Motor neuron (in vitro differentiated cells): ENCODE results near the gene LANCL2. TPM values are rescaled to one million over a fixed set of nuclear protein-coding genes. Genes with fewer than 3 reads are reported as not detected.
"Not testable (repeated sequence)": the region's sequence is repeated elsewhere in the genome, so short reads cannot be mapped to it uniquely, and the experiment has no call there.

ENCODE experiments used
- ATAC-seq, 8 experiments: fragments of 200-7000 bp; cut with Tn5 transposase; replicated peaks in 6 of 8; 2 replicates each; pipeline ENCODE4 v1.8.0; 2021; ENCODE audit warnings: mild to moderate bottlenecking in 8 of 8, moderate library complexity in 8 of 8
- H3K27ac ChIP-seq, 2 donors: fragments of 250-450 bp; sonication (Bioruptor Pico); 2 replicates each; pipeline ENCODE4 v1.9.0; 2021; ENCODE audit warnings: antibody characterized with exemption in 2 of 2, mild to moderate bottlenecking in 2 of 2, moderate library complexity in 1 of 2
- H3K4me1 ChIP-seq, 2 donors: fragments of 250-450 bp; sonication (Bioruptor Pico); replicated peaks in 1 of 2; 2 replicates each; pipeline ENCODE4 v1.6.1; 2021; ENCODE audit warnings: antibody characterized with exemption in 2 of 2, mild to moderate bottlenecking in 2 of 2, moderate library complexity in 1 of 2
- H3K4me3 ChIP-seq, 5 donors: fragments of 250-450 bp; sonication (Bioruptor Pico); 2 replicates each; pipeline ENCODE4 v1.9.0; 2021; ENCODE audit warnings: antibody characterized with exemption in 5 of 5, mild to moderate bottlenecking in 5 of 5, moderate library complexity in 4 of 5
- WGBS, 10 experiments: fragments of 450-650 bp; shearing (Covaris generic); methylation state at CpG; one replicate each; pipeline ENCODE4 v1.0.0; 2022; 5-methylcytosine and 5-hydroxymethylcytosine counted together
- in situ Hi-C, 9 experiments: fragments of 400-800 bp; cut with MboI; loops; one replicate each; pipeline ENCODE4 v1.15.0; 2021; ENCODE audit warnings: low sequenced_read_pairs in 9 of 9, low pct_unique_long_range_greater_than_20kb in 2 of 9; ENCODE audit not compliant: unreplicated experiment in 9 of 9
- total RNA-seq, 8 experiments: library from RNA; unstranded; fragments of 300-600 nt; gene quantifications; 2 replicates each; pipeline versions ENCODE4 v1.2.3 to v1.2.4, GENCODE V29; 2022

Gene LANCL2
- total RNA-seq, 8 experiments from 2014 or later = 12.7 to 27.0 (median 16.7) TPM

DNA sequence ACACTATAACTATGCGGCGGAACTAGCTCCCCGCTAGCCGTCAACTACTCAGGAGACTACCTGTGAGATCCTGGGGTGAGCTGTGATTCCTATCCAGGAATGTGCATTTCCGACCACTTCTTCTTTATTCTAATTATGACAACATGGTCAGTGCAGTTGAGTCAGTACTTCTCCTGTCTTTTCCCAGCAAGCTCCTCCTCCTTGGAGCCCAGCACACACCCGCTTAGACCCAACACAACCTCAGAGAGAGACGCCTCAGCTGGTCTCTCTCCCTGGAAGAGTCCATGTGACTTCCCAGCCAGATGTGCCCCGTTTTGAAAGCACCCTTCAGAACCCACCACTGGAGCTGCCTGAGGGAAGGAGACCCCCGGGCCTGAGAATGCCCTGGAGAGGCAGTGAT is 106.5 kb downstream of the LANCL2 start:
- H3K27ac ChIP-seq, H3K4me1 ChIP-seq, H3K4me3 ChIP-seq: not testable (repeated sequence)
- ATAC-seq = peak in 3 of 8 experiments; percentile 23 to 83 (median 75)
- WGBS, 10 experiments = no CpG with 5 or more reads among the region's 9 CpGs
- in situ Hi-C loops = loop anchor here in 1 of 9 experiments (25.0 kb wide), 1 partner anchor 91 kb away; the partner anchor contains the start of gene VOPP1

GRCh38 chr7:55472406-55472805 is 107.3 kb downstream of the LANCL2 start:
- H3K4me1 ChIP-seq, H3K27ac ChIP-seq, H3K4me3 ChIP-seq, ATAC-seq: not testable (repeated sequence)
- no CpG with 5 or more reads among the region's 14 CpGs for WGBS, 10 experiments
- in situ Hi-C loops = loop anchor here in 1 of 9 experiments (25.0 kb wide), 1 partner anchor 90 kb away; the partner anchor contains the start of gene VOPP1

DNA sequence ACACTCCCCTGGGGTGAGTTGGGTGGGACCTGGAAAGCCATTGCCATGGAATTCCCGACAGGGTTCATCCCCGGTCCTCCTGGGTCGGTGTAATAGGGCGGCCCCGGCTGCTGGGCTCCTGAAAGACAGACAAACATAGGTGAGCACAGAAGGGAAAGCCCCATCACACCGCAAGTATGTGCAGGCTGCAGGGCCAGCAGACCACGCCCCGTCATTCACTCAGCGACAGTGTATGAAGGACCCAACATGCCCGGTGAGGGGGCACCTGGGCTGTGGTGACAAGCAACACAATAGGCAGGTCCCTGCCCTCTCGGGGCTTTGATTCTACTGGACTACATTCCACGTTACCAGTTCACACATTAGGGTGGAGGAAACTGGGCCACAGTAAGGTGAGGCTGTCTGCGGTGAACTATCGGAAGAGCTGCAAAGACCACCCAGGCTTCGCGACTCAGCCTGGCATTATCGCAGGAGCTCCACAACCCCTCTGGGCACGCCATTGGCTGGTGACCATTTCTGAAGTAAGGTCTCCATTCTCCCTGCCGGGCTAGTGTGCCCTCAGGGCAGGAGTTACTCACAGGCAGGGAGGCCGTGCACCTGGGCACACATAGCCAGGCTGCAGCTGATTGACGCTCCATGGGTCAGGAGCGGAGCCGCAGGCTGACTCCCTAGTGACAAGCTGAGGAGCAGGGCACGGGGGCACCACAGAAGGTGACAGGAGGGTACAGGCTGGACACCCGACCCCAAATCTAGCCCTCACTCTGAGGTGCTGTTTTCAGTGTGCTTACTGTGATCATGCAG is 108.0 kb downstream of the LANCL2 start:
- 80 to 100% (median 94%) methylated on average over 1 to 14 of the region's 25 CpGs; no CpG with 5 or more reads in 3 of the 10 experiments for WGBS, 10 experiments
- ATAC-seq = no peak
- Histone ChIP-seq H3K27ac (no peak overlapping the region), H3K4me1 (no peaks in the 10 kb centered on the region), H3K4me3 (no peak overlapping the region)
- in situ Hi-C loops = loop anchor here in 1 of 9 experiments (25.0 kb wide), 1 partner anchor 89 kb away; the partner anchor contains the start of gene VOPP1

DNA sequence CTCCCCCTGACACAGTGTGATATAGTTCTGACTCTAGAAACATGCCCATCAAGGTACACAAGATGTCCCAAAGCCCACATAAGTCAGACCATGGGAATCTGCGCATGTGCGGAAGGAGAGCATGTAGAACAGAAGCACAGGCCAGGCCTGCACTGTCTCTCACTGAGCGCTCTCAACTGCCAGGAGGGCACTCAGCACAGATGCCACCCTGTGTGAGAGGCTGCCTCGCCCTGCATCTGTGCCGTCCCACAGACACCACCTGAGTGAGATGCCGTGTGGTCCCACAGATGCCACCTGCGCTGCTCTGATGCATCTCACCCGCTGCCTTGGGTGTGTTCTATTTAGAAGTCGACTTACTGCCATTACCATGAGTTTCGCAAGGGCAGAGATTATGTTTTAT is 108.8 kb downstream of the LANCL2 start:
- in situ Hi-C loops = loop anchor here in 1 of 9 experiments (25.0 kb wide), 1 partner anchor 88 kb away; the partner anchor contains the start of gene VOPP1
- WGBS, 10 experiments = 53 to 100% (median 100%) methylated on average over 1 to 3 of the region's 10 CpGs; no CpG with 5 or more reads in 1 of the 10 experiments
- H3K4me3 ChIP-seq = no peak overlapping the region
- no peak overlapping the region for H3K27ac ChIP-seq
- no peaks in the 10 kb centered on the region for H3K4me1 ChIP-seq
- ATAC-seq = peak in 1 of 8 experiments; percentile 10

DNA sequence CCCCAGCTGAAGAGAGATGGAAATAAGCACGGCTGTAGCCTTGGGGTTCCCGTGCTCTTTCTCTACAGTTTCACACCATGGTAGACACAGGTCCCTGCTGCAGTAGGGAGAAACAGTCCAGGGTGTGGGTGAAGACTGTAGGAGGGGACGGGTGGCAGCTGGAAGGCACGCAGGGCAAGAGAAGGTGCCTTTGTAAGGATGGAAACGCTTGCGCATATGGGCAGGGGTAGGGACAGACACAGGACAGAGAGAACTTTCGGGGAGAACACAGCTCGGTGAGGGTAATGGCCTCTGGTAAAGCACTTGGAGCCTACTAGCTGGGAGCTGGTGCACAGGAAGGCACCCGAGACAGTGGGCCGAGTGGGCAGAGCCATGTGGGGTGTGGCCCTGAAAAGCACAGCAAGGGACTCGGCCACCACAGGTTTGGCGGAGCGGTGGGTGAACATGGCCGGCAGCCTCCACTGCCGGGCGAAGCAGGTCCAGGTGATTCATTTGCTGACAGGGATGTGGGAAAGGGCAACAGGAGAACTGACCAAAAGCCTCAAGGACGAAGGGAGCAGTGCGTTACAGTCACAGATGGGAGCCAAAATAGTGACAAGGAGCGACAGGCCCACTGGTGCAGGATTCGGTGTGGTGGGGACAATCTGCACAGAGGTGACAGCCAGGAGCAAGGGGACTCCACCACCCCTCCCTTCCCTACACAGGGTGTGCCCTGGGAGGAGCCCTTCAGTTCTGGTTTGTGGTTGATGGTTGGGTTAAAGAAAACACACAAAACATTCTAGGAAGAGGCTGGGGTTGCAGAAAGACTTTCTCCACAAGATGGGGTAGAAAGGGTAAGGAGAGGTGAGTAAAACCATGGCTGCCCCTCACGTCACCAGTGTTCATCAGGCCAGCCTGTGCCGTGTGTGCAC is 110.1 kb downstream of the LANCL2 start:
- no peak overlapping the region for H3K27ac ChIP-seq
- ATAC-seq = peak in 1 of 8 experiments; percentile 7
- in situ Hi-C loops = loop anchor here in 1 of 9 experiments (25.0 kb wide), 1 partner anchor 87 kb away; the partner anchor contains the start of gene VOPP1

GRCh38 chr7:55475855-55476803 is 111.0 kb downstream of the LANCL2 start:
- in situ Hi-C loops = no loop called here
- H3K4me3 ChIP-seq = no peak overlapping the region
- ATAC-seq = peak in 4 of 8 experiments; percentile 20 to 67 (median 21)
- 67 to 90% methylated on average over 1 to 2 of the region's 19 CpGs; no CpG with 5 or more reads in 8 of the 10 experiments for WGBS, 10 experiments
- no peaks in the 10 kb centered on the region for H3K4me1 ChIP-seq
- H3K27ac ChIP-seq = no peak overlapping the region

More for the DNA sequence above, 110.1 kb downstream of the LANCL2 start:
- no peak overlapping the region for H3K4me3 ChIP-seq
- no peaks in the 10 kb centered on the region for H3K4me1 ChIP-seq
- WGBS, 10 experiments = 77 to 100% (median 94%) methylated on average over 2 to 16 of the region's 22 CpGs; no CpG with 5 or more reads in 2 of the 10 experiments

GRCh38 chr7:55476852-55477780 is 112.0 kb downstream of the LANCL2 start:
- in situ Hi-C loops = no loop called here
- 84 to 100% (median 93%) methylated on average over 1 to 15 of the region's 19 CpGs; no CpG with 5 or more reads in 2 of the 10 experiments for WGBS, 10 experiments
- no peak overlapping the region for H3K27ac ChIP-seq
- no peak overlapping the region for H3K4me3 ChIP-seq
- no peaks in the 10 kb centered on the region for H3K4me1 ChIP-seq
- peak in 1 of 8 experiments; percentile 36 for ATAC-seq

DNA sequence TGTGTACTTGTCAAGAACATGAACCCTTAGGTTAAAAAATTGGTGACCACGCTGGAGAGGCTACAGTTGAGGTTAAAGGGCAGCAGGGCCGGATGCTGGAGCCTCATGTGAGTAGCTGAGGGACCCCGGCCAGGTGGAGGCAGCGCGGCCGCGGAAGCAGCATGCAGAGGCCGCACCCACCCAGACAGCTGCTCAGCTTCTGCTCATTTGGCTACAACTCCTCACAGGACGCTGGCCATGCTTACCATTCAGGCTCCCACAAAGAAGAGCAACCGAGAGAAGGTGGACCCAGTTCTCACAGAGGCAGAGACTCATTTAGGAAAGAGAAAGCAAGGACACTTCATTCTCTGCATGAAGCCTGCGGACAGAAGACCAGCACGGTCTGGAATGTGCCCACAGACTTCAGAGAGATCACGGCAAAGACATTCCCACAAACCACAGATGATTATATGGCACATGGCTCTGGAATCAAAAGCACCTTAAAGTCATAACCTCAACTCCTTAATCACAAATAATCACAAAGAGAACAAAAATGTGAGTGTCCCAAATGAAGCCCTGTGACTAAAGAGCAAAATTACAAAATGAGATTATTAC is 112.7 kb downstream of the LANCL2 start:
- ATAC-seq = peak in 2 of 8 experiments; percentile 19 to 37
- in situ Hi-C loops = no loop called here
- H3K4me1 ChIP-seq = no peaks in the 10 kb centered on the region
- no peak overlapping the region for H3K27ac ChIP-seq
- 20 to 95% (median 62%) methylated on average over 1 to 8 of the region's 13 CpGs for WGBS, 10 experiments
- no peak overlapping the region for H3K4me3 ChIP-seq

DNA sequence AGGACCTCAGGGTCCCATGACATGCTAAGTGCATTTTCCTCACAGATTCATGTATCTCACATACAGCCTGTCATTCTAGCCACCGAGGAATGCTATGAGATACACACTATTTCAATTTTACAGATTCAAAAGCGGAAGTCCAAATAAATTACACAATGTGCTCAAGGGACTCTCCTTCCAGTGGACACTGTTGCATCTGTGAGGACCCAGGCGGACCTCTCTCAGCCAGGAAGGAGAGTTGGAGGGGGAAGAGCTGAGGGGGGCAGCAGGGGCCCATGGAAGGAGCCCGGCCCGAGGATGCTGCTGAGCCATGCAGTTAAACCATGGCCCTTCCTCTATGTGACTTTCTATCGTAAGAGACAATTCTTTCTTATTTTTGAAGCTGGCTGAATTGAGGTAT is 113.6 kb downstream of the LANCL2 start:
- WGBS, 10 experiments = 70 to 93% (median 82%) methylated on average over 1 to 3 of the region's 6 CpGs; no CpG with 5 or more reads in 3 of the 10 experiments
- in situ Hi-C loops = no loop called here
- H3K4me3 ChIP-seq = no peak overlapping the region
- H3K4me1 ChIP-seq = no peaks in the 10 kb centered on the region
- ATAC-seq = no peak
- H3K27ac ChIP-seq = no peak overlapping the region

GRCh38 chr7:55481155-55481554 is 116.0 kb downstream of the LANCL2 start:
- peaks cover 8 to 15% of the 10 kb centered on the region in 2 donors for H3K4me1 ChIP-seq
- peak in 2 of 8 experiments; percentile 74 to 81 for ATAC-seq
- 0 to 86% methylated on average over 1 of the region's 2 CpGs; no CpG with 5 or more reads in 8 of the 10 experiments for WGBS, 10 experiments
- H3K27ac ChIP-seq = no peak overlapping the region
- H3K4me3 ChIP-seq = no peak overlapping the region
- in situ Hi-C loops = no loop called here

DNA sequence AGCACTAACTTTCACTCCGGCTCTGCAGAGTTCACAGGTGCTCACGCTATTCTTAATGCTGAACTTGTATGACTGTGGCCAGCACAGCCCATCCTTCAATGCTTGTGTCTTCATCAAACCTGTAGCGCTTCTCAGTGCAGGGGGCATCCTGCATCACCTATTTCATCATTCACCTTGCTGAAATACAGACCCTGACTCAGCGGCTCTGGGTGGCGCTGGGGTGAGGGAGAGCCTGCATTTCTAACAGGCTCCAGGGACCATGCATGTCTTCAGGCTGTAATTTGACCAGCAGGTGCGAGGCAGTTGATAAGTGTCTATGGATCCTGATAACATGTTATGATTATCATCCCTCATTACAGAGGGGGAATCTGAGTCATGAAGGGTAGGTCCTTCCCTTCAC is 117.9 kb downstream of the LANCL2 start:
- Histone ChIP-seq H3K27ac (no peak overlapping the region), H3K4me3 (no peak overlapping the region), H3K4me1 (peaks cover 19 to 27% of the 10 kb centered on the region in 2 donors)
- in situ Hi-C loops = no loop called here
- 86 to 100% (median 100%) methylated on average over 1 to 4 of the region's 6 CpGs; no CpG with 5 or more reads in 3 of the 10 experiments for WGBS, 10 experiments
- ATAC-seq = peak in 5 of 8 experiments; percentile 21 to 74 (median 48)
